Measurements from ENCODE around the gene RO60.

- no peak for TF ChIP-seq CTCF (conservative IDR thresholded peaks at IDR 0.05; ENCODE audit: low read depth, low read length)
- TF ChIP-seq EZH2 (IDR thresholded peaks at IDR 0.05; ENCODE audit: borderline replicate concordance, low read depth, low read length, poor library complexity, severe bottlenecking), result no peak
Observed at GRCh38 chr1:193077991-193078390, 18.6 kb downstream of the RO60 start.
